GM23338 (cell line): ENCODE measurements around the gene PIP5K1A.

ENCODE experiments used
- CREB1 ChIP-seq: fragments of 250-450 bp; sonication (Bioruptor Pico); IDR thresholded peaks from 2 replicates; pipeline ENCODE4 v1.5.0; 2020; ENCODE audit warnings: low read depth, mild to moderate bottlenecking, moderate library complexity
- EZH2 ChIP-seq: fragments of 200-600 bp; sonication (generic); IDR thresholded peaks from one replicate; pipeline ENCODE4 v1.8.0; 2017; ENCODE audit warnings: antibody characterized with exemption, mild to moderate bottlenecking, low read depth; ENCODE audit not compliant: unreplicated experiment
- EZH2phosphoT487 ChIP-seq: fragments of 200-600 bp; sonication (generic); IDR thresholded peaks from one replicate; pipeline ENCODE4 v1.8.1; 2018; ENCODE audit warnings: antibody characterized with exemption; ENCODE audit not compliant: unreplicated experiment
- JUNB ChIP-seq: IDR thresholded peaks from one replicate; pipeline ENCODE4 v1.6.1; 2016; ENCODE audit warnings: antibody characterized with exemption; ENCODE audit not compliant: unreplicated experiment
- POLR2AphosphoS5 ChIP-seq: IDR thresholded peaks from 2 replicates; pipeline ENCODE4 v1.6.1; 2016; ENCODE audit warnings: antibody characterized with exemption, low read depth
- STAT1 ChIP-seq: IDR thresholded peaks from one replicate; pipeline ENCODE4 v1.6.1; 2016; ENCODE audit warnings: antibody characterized with exemption; ENCODE audit not compliant: unreplicated experiment
- ZNF114 ChIP-seq: fragments of 250-450 bp; sonication (Bioruptor Pico); IDR thresholded peaks from 2 replicates; pipeline ENCODE4 v1.5.0; 2020; ENCODE audit warnings: mild to moderate bottlenecking, moderate library complexity
- ZNF331 ChIP-seq: fragments of 250-450 bp; sonication (Bioruptor Pico); IDR thresholded peaks from 2 replicates; pipeline ENCODE4 v1.5.0; 2020; ENCODE audit warnings: low read depth, mild to moderate bottlenecking, moderate library complexity
- TF ChIP-seq, protein P1 (sequence below): IDR thresholded peaks from one replicate; pipeline ENCODE4 v1.6.1; 2018; ENCODE audit warnings: antibody characterized with exemption; ENCODE audit not compliant: unreplicated experiment
- TF ChIP-seq, protein P2 (sequence below), 2 experiments: fragments of 200-600 bp in 1 of 2; sonication (generic) in 1 of 2; conservative IDR thresholded peaks; 2 replicates each; pipeline versions ENCODE4 v1.5.1 to v1.6.1; 2016 to 2017; ENCODE audit warnings: antibody characterized with exemption in 2 of 2, low read depth in 2 of 2, mild to moderate bottlenecking in 2 of 2, moderate library complexity in 1 of 2
- TF ChIP-seq, protein P3 (sequence below): IDR thresholded peaks from 2 replicates; pipeline ENCODE4 v1.6.1; 2016; ENCODE audit warnings: antibody characterized with exemption

DNA sequence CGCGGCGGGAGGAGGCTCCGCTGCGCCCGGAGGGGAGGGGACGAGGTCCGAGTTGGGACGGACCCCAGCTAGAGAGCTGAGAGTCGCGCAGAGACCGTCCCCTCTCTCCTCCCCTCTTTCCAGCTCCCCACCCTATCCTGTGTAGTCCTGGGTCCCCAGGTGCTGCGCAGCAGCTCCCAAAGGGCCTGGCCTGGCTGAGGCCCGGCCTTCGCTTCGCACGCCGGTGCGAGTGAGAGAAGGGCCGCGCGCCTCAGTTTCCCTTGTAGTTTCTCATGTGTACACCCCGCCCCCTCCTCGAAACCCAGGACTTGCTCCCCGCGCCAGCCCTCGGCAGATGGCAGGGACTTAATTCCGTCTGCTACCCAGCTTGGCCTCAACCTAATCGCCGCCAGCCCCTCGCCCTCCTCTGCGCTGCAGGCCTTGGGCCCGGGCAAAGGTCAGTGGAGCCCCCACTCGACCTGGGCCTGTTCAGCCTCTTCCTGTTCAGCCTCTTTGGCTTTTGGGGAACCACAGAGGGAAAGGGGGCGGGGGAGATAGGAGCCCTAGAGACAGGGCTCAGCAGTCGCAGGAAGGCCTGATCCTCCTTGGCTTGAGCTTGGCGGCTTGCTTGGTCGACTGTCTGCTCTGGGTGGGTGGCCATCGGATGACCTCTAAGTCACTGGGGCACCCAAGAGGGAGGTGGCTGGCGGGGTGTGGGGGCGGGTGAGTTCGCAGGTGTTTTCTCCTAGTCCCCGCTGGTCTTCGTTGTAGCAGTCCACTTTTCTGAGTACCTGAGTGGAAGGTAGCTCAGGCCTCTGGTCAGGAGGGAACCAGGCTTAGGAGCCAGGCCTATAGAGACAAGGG is 84.8 kb downstream of the PIP5K1A start:
- TF ChIP-seq, protein P1, sequence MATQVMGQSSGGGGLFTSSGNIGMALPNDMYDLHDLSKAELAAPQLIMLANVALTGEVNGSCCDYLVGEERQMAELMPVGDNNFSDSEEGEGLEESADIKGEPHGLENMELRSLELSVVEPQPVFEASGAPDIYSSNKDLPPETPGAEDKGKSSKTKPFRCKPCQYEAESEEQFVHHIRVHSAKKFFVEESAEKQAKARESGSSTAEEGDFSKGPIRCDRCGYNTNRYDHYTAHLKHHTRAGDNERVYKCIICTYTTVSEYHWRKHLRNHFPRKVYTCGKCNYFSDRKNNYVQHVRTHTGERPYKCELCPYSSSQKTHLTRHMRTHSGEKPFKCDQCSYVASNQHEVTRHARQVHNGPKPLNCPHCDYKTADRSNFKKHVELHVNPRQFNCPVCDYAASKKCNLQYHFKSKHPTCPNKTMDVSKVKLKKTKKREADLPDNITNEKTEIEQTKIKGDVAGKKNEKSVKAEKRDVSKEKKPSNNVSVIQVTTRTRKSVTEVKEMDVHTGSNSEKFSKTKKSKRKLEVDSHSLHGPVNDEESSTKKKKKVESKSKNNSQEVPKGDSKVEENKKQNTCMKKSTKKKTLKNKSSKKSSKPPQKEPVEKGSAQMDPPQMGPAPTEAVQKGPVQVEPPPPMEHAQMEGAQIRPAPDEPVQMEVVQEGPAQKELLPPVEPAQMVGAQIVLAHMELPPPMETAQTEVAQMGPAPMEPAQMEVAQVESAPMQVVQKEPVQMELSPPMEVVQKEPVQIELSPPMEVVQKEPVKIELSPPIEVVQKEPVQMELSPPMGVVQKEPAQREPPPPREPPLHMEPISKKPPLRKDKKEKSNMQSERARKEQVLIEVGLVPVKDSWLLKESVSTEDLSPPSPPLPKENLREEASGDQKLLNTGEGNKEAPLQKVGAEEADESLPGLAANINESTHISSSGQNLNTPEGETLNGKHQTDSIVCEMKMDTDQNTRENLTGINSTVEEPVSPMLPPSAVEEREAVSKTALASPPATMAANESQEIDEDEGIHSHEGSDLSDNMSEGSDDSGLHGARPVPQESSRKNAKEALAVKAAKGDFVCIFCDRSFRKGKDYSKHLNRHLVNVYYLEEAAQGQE = no peak
- TF ChIP-seq, protein P2, sequence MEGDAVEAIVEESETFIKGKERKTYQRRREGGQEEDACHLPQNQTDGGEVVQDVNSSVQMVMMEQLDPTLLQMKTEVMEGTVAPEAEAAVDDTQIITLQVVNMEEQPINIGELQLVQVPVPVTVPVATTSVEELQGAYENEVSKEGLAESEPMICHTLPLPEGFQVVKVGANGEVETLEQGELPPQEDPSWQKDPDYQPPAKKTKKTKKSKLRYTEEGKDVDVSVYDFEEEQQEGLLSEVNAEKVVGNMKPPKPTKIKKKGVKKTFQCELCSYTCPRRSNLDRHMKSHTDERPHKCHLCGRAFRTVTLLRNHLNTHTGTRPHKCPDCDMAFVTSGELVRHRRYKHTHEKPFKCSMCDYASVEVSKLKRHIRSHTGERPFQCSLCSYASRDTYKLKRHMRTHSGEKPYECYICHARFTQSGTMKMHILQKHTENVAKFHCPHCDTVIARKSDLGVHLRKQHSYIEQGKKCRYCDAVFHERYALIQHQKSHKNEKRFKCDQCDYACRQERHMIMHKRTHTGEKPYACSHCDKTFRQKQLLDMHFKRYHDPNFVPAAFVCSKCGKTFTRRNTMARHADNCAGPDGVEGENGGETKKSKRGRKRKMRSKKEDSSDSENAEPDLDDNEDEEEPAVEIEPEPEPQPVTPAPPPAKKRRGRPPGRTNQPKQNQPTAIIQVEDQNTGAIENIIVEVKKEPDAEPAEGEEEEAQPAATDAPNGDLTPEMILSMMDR (conservative IDR thresholded peaks at IDR 0.05; ENCODE audit: low read depth in 2 of 2) = no peak
- TF ChIP-seq POLR2AphosphoS5 = no peak; the same call in 1 of the 2 replicates
- TF ChIP-seq, protein P3, sequence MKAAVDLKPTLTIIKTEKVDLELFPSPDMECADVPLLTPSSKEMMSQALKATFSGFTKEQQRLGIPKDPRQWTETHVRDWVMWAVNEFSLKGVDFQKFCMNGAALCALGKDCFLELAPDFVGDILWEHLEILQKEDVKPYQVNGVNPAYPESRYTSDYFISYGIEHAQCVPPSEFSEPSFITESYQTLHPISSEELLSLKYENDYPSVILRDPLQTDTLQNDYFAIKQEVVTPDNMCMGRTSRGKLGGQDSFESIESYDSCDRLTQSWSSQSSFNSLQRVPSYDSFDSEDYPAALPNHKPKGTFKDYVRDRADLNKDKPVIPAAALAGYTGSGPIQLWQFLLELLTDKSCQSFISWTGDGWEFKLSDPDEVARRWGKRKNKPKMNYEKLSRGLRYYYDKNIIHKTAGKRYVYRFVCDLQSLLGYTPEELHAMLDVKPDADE = no peak
- TF ChIP-seq EZH2 = no peak
- no peak for TF ChIP-seq CREB1 (CRISPR knock-in tag)
- TF ChIP-seq JUNB = no peak
- no peak for TF ChIP-seq EZH2phosphoT487
- TF ChIP-seq STAT1 = no peak
- TF ChIP-seq ZNF331 = no peak
- no peak for TF ChIP-seq ZNF114 (CRISPR knock-in tag)
